DMS79 treated with DMSO at 0.1 percent for 48 hours (cell line): ENCODE results near the gene CCDC61.

Experiments
- DNase-seq: peaks from one replicate; lab custom pipeline; 2025; lab: John Stamatoyannopoulos, UW

CCDC61 gene, protein sequence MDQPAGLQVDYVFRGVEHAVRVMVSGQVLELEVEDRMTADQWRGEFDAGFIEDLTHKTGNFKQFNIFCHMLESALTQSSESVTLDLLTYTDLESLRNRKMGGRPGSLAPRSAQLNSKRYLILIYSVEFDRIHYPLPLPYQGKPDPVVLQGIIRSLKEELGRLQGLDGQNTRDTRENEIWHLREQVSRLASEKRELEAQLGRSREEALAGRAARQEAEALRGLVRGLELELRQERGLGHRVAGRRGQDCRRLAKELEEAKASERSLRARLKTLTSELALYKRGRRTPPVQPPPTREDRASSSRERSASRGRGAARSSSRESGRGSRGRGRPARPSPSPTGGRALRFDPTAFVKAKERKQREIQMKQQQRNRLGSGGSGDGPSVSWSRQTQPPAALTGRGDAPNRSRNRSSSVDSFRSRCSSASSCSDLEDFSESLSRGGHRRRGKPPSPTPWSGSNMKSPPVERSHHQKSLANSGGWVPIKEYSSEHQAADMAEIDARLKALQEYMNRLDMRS

GRCh38 chr19:45994998-45995714 is at the start of gene CCDC61:
Gene CCDC61 (plus strand): TSS chr19:45995467. CDS start chr19:46003019, 7,552 bp downstream.
- DNase-seq: peak; percentile 99

GRCh38 chr19:45947926-45948325 is 47.3 kb upstream of the CCDC61 start:
- DNase-seq: no peak

- DNase-seq: no peak
These were observed 43.0 kb upstream of the CCDC61 start for GRCh38 chr19:45952341-45952685.

GRCh38 chr19:45952686-45953505 is 42.4 kb upstream of the CCDC61 start:
- no peak for DNase-seq

GRCh38 chr19:45953676-45954075 is 41.6 kb upstream of the CCDC61 start:
- DNase-seq: no peak

DNA sequence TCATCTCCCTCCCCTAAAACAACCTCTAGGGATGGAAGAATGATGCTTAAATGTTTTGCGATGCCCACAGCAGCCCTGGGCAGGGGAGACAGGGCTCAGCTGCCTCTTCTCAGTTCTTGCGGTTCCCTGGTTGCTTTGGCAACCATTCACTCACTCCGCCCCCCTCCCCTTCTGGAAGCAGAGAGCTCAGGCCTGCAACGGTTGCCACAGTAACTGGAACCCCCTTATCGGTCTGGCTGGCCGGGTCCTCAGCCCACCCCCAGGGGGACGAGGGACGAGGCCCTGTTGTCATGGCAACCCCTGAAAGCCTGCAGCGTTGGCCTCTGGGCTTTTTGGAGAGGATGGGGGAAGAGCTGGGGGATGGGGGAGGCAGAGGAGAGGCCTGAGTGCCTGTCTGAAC is 41.1 kb upstream of the CCDC61 start:
- peak; percentile 79 for DNase-seq

DNA sequence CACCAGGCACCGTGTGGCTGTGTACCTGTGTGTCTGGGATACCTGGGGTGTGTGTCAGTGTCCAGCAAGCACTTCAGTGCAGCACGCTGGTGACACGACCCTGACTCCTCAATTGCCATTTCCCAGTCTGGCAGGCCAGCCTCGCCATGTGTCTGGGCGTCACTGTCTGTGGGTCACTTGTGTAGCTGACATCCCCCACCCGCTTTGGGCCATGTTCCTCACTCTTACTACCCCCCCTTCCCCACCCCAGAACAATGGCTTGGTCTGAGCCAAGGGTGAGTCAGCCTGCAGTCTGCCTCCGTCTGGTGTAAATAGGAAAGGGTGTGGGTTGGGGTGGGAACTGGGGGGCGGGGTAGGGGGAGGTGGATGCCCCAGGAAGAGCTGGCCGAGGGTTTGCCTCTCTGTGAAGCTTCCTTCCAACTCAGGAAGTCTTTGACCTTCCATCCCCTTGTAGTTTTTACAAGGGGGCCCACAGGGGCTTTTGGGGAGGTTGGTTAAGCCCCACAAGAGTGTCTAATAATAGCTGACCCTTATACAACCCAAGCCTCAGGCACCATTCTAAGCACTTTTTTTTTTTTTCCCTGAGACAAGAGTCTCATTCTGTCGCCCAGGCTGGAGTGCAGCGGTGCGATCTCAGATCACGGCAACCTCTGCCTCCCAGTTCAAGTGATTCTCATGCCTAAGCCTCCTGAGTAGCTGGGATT is 39.2 kb upstream of the CCDC61 start:
- DNase-seq: no peak

GRCh38 chr19:45958320-45958719 is 36.9 kb upstream of the CCDC61 start:
- DNase-seq: no peak

GRCh38 chr19:45958769-45959516 is 36.3 kb upstream of the CCDC61 start:
- no peak for DNase-seq

GRCh38 chr19:45959517-45960025 is 35.7 kb upstream of the CCDC61 start:
- DNase-seq: no peak

DNA sequence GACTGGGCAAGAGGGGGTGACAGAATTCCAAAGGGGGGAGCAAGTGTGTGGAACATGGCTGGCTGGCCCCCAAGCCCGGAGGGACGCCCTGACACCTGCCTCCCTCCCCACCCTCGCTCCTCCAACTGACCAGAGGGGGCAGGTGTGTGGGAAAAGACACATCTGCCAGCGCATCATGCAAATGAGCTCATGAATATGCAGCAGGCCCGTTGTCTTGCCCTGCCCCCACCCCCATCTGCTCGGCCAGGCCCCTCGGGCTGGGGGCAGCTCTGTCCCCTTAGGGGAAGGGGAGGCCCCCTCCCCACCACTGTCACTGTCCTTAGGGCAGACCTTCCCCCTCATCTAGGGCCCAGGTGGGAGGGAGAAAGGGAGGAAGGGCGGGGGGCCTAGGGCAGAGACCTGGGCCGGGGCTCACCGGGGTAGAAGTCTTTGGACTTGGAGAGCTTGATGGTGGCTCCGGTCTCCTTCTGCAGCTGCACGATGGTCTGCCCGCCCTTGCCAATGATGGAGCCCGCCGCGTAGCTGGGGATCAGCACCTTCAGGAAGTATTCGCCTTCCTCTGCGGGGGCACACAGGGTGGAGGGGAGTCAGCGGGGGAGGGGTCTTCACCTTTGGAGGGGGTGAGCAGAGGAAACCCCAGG is 34.6 kb upstream of the CCDC61 start:
- no peak for DNase-seq

- DNase-seq: no peak
These were observed 33.2 kb upstream of the CCDC61 start for GRCh38 chr19:45962021-45962420.

DNA sequence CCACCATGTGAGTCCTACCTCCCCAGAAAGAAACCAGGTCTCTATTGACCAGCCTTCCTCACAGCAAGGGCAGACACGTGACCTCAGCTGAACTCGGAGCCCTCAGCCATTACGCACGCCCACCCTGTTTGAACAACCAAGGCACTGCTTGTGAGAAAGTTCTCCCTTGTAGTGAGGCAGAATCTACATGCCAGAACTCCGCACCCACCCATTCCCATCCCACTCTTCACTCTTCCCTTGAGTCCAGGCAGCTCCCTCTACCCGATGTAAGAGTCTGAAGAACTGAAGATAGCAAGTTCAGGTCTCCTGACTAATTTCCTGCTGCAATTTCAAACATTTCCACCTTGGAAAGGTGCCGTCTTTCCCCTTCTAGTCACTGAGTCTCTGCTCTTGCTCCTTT is 28.0 kb upstream of the CCDC61 start:
- no peak for DNase-seq

- no peak for DNase-seq
These were observed 26.6 kb upstream of the CCDC61 start for GRCh38 chr19:45968626-45969025.

GRCh38 chr19:45969676-45970075 is 25.6 kb upstream of the CCDC61 start:
- DNase-seq: no peak

GRCh38 chr19:45971260-45971902 is 23.9 kb upstream of the CCDC61 start:
- DNase-seq: no peak

- DNase-seq: peak; percentile 14
These were observed 23.0 kb upstream of the CCDC61 start for GRCh38 chr19:45972081-45972946.

- DNase-seq: no peak
These were observed 22.2 kb upstream of the CCDC61 start for GRCh38 chr19:45972947-45973540.
